Measurements from ENCODE around the gene RGS8. TPM values are rescaled to one million over a fixed set of nuclear protein-coding genes. Genes with fewer than 3 reads are reported as not detected.

Gene RGS8
- total RNA-seq, 1 experiment from 2014 or later = 0.66 TPM

- ChIA-PET POLR2A (no interaction called here), CTCF (no interaction called here)
- H3K27ac Mint-ChIP-seq = no peak overlapping the region
- ATAC-seq = no peak
- H3K4me3 Mint-ChIP-seq = no peak overlapping the region
- H3K4me1 Mint-ChIP-seq = peaks cover 28% of the 10 kb centered on the region
- DNase-seq (ENCODE audit: low spot score) = no peak
- no peaks in the 10 kb centered on the region for H3K36me3 Mint-ChIP-seq
- peaks cover 19% of the 10 kb centered on the region for H3K27me3 Mint-ChIP-seq (ENCODE audit: low read depth)
- H3K9me3 Mint-ChIP-seq = no peaks in the 10 kb centered on the region
- TF ChIP-seq ESRRA (CRISPR knock-in tag; IDR thresholded peaks at IDR 0.05; ENCODE audit: borderline replicate concordance) (no peak), ZNF423 (CRISPR knock-in tag; IDR thresholded peaks at IDR 0.05) (no peak), SMAD3 (CRISPR knock-in tag; IDR thresholded peaks at IDR 0.05; ENCODE audit: borderline replicate concordance) (no peak), ZNF512 (CRISPR knock-in tag; IDR thresholded peaks at IDR 0.05; ENCODE audit: borderline replicate concordance) (no peak), TEAD4 (CRISPR knock-in tag; IDR thresholded peaks at IDR 0.05) (no peak), JAZF1 (CRISPR knock-in tag; IDR thresholded peaks at IDR 0.05) (no peak), NFE2L1 (CRISPR knock-in tag; IDR thresholded peaks at IDR 0.05) (no peak), ZNF416 (CRISPR knock-in tag; IDR thresholded peaks at IDR 0.05) (no peak), EMX1 (CRISPR knock-in tag; IDR thresholded peaks at IDR 0.05) (no peak), NR2C2 (CRISPR knock-in tag; IDR thresholded peaks at IDR 0.05) (no peak), ETV6 (CRISPR knock-in tag; IDR thresholded peaks at IDR 0.05) (no peak), OVOL2 (CRISPR knock-in tag; IDR thresholded peaks at IDR 0.05; ENCODE audit: borderline replicate concordance) (no peak), ZNF532 (CRISPR knock-in tag; IDR thresholded peaks at IDR 0.05; ENCODE audit: borderline replicate concordance) (no peak), MLX (CRISPR knock-in tag; IDR thresholded peaks at IDR 0.05) (no peak), PRDM15 (CRISPR knock-in tag; IDR thresholded peaks at IDR 0.05) (no peak), AFF4 (CRISPR knock-in tag; IDR thresholded peaks at IDR 0.05; ENCODE audit: borderline replicate concordance) (no peak)
- TF ChIP-seq, protein P1, sequence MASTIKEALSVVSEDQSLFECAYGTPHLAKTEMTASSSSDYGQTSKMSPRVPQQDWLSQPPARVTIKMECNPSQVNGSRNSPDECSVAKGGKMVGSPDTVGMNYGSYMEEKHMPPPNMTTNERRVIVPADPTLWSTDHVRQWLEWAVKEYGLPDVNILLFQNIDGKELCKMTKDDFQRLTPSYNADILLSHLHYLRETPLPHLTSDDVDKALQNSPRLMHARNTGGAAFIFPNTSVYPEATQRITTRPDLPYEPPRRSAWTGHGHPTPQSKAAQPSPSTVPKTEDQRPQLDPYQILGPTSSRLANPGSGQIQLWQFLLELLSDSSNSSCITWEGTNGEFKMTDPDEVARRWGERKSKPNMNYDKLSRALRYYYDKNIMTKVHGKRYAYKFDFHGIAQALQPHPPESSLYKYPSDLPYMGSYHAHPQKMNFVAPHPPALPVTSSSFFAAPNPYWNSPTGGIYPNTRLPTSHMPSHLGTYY (CRISPR knock-in tag; IDR thresholded peaks at IDR 0.05) = no peak
- TF ChIP-seq, protein P2, sequence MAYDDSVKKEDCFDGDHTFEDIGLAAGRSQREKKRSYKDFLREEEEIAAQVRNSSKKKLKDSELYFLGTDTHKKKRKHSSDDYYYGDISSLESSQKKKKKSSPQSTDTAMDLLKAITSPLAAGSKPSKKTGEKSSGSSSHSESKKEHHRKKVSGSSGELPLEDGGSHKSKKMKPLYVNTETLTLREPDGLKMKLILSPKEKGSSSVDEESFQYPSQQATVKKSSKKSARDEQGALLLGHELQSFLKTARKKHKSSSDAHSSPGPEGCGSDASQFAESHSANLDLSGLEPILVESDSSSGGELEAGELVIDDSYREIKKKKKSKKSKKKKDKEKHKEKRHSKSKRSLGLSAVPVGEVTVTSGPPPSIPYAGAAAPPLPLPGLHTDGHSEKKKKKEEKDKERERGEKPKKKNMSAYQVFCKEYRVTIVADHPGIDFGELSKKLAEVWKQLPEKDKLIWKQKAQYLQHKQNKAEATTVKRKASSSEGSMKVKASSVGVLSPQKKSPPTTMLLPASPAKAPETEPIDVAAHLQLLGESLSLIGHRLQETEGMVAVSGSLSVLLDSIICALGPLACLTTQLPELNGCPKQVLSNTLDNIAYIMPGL (CRISPR knock-in tag; IDR thresholded peaks at IDR 0.05) = no peak
- TF ChIP-seq, protein P3, sequence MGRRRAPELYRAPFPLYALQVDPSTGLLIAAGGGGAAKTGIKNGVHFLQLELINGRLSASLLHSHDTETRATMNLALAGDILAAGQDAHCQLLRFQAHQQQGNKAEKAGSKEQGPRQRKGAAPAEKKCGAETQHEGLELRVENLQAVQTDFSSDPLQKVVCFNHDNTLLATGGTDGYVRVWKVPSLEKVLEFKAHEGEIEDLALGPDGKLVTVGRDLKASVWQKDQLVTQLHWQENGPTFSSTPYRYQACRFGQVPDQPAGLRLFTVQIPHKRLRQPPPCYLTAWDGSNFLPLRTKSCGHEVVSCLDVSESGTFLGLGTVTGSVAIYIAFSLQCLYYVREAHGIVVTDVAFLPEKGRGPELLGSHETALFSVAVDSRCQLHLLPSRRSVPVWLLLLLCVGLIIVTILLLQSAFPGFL (CRISPR knock-in tag; IDR thresholded peaks at IDR 0.05; ENCODE audit: borderline replicate concordance) = no peak
These were observed 4.7 kb downstream of the RGS8 start for GRCh38 chr1:182679684-182680083.

Data from WTC11 (cell line).